Measurements from ENCODE around the gene THUMPD2.

THUMPD2 gene

DNA sequence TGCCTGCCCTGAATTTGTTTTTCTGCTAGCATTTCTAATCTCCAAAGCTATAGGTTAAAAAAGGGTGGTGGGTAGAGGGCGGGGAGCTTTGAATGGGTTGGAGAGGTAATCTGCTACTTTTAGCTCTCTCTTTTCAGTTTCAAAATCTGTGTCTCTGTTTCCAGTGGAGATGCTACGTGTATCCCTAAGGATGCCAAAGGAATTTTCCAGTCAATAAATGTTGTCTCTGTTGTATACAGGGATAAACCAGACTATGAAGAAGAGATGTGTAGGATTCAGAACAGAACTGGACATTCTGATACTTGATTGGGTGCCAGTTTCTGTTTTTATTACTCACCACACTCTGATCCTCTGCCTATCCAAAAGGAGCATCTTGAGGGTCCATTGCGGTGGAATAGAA lies 63.2 kb downstream of the THUMPD2 start:
- DNase-seq, result no peak

- DNase-seq, result no peak
These were observed 64.0 kb downstream of the THUMPD2 start for GRCh38 chr2:39715095-39715494.

GRCh38 chr2:39712953-39713352 lies 66.1 kb downstream of the THUMPD2 start:
- DNase-seq, result no peak

DNA sequence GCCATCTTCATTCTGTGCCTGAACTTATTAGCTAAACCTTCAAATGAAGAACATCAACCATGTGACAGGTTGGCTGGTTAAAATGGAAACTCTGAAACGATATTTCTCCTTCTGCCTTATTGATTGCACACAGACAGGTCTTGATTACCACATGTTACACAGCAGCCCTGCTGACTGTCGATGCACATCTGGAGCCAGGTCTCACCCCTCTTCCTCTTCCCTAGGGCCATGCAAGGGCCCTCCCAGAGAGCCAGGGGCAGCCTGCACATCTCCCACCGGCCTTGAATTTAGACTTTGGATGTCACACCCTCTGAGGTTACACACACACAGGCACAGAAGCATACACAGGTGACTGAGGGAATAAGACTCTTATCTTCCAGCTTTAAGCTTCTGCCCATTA lies 68.3 kb downstream of the THUMPD2 start:
- no peak for DNase-seq

DNA sequence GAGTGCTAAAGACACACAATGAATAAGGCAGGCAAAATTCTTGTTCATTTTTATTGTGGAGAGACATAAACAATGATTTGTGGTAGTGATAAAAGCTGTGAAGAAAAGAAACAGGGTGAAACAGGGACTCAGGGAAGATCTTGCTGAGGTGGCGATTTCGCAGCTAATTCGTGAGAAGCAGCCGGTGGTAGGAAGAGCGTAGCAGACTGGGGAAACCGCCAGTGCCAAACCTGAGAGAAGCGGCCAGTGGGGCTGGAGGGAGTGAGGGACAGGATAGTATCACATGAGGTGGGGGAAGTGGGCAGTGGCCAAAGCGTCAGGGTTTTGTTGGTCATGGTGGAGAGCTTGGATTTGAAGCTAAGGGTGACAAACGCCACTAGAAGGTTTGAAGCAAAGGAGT lies 71.1 kb downstream of the THUMPD2 start:
- no peak for DNase-seq

GRCh38 chr2:39706945-39707344 lies 72.1 kb downstream of the THUMPD2 start:
- no peak for DNase-seq

DNA sequence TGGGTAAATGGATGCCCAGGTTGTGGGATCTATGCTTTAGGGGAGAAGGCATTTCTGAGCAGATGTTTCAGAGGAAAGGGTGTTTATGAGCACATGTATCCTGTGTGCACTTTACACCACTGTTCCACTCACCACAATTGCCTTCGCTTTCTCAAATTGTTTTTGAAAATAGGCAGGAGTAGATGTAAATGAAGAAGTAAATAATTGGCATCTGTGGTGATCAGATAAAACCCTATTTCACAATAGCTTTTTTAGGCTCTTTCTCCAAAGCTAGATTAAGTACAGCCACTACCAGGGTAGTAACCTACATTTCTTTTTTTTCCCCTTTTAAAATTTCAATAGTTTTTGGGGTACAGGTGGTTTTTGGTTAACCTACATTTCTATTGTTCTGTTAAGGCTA lies 72.7 kb downstream of the THUMPD2 start:
- DNase-seq, result no peak

- DNase-seq, result no peak
These were observed 73.4 kb downstream of the THUMPD2 start for GRCh38 chr2:39705638-39706037.

- no peak for DNase-seq
These were observed 74.5 kb downstream of the THUMPD2 start for GRCh38 chr2:39704540-39704939.

GRCh38 chr2:39703181-39703872 lies 75.7 kb downstream of the THUMPD2 start:
- DNase-seq, result no peak

- DNase-seq, result no peak
These were observed 77.9 kb downstream of the THUMPD2 start for GRCh38 chr2:39701137-39701536.

DNA sequence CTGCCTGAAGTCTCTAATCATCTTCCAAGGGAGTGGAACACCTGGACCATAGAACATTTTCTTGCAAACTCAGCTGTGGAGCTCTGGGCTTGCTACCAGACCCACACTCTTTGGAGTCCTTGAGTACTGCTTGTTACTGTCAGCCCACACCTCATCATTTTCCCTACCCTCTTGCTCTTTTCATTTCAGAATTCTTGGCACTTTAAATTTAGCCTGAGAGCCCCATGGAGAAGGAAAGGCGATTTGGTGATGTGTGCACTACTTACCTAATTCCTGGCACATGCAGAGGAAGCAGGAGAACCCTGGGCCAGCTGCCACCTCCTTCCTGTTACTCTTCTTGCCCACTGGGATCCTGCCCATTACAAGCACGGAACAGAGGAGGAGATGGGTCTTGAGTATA lies 81.6 kb downstream of the THUMPD2 start:
- DNase-seq, result peak; percentile 44

DNA sequence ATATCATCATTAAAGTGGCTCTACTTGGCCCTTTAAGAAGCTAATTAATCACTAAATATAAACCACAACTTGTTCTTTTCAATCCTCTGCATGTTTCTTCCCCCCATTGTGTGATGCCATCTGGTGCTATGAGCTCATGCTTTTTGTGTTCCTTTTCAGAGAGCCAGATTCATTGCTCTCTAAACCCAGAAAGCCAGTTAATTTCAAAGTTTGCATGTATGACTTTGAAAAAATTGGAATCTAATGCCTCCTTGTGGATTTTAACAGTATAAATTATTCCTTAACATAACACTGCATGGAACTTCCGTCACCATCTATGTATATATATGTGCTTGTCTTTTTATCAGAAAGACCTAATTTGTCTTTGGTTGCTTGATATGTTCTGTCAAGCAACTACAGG lies 82.2 kb downstream of the THUMPD2 start:
- DNase-seq, result peak; percentile 77

GRCh38 chr2:39696101-39696553 lies 82.9 kb downstream of the THUMPD2 start:
- peak; percentile 85 for DNase-seq

GRCh38 chr2:39693245-39693644 lies 85.8 kb downstream of the THUMPD2 start:
- no peak for DNase-seq

GRCh38 chr2:39689876-39690275 lies 89.2 kb downstream of the THUMPD2 start:
- DNase-seq, result no peak

DNA sequence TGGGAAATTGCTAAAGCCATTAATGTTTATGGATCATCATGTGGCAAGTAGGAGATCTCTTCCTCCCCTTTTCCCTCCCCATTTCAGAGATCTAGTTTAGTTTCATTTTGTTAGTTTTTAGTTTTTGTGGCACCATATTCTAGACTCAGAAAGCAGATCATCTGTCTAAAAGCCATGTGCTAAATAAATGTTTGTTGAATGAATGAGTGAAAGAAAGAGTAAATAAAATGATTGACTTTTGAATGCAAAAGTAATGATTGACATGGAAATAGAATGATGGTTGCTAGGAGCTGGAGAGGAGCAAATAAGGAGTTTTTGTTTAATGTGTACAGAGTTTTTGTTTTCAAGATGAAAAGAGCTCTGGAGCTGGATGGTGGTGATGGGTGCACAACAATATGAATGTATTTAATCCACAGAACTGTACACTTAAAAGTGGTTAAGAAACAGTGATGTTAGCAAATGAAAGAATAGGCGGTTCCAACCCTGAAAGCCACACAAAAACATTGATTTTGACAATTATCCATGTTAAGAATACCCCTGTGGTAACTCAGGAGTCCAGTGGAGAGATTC lies 89.7 kb downstream of the THUMPD2 start:
- DNase-seq, result no peak

GRCh38 chr2:39688181-39688580 lies 90.9 kb downstream of the THUMPD2 start:
- DNase-seq, result no peak

GRCh38 chr2:39686456-39686855 lies 92.6 kb downstream of the THUMPD2 start:
- DNase-seq, result no peak
